LNCAP (cell line): Measurements from ENCODE around the gene PERP.

ENCODE experiments used
- CTCF ChIP-seq: fragments of 450-650 bp; IDR thresholded peaks from 2 replicates; pipeline ENCODE4 v1.5.1; 2017; ENCODE audit warnings: mild to moderate bottlenecking

Gene PERP

GRCh38 chr6:138087593-138088325 lies 19.5 kb downstream of the PERP start:
- no peak for TF ChIP-seq CTCF

- TF ChIP-seq CTCF = no peak
Measured at GRCh38 chr6:138086573-138087196, 20.5 kb downstream of the PERP start.

GRCh38 chr6:138085839-138086222 lies 21.4 kb downstream of the PERP start:
- no peak for TF ChIP-seq CTCF

GRCh38 chr6:138084904-138085838 lies 22.0 kb downstream of the PERP start:
- no peak for TF ChIP-seq CTCF

- no peak for TF ChIP-seq CTCF
Measured at GRCh38 chr6:138082232-138082631, 25.0 kb downstream of the PERP start.

- no peak for TF ChIP-seq CTCF
Measured at GRCh38 chr6:138078491-138078890, 28.7 kb downstream of the PERP start.

GRCh38 chr6:138073264-138073663 lies 34.0 kb downstream of the PERP start:
- TF ChIP-seq CTCF = no peak
